SU-DHL-6 (cell line): Measurements from ENCODE around the gene ANKS6.

Experiments
- EZH2phosphoT487 ChIP-seq: fragments of 200-600 bp; sonication (generic), shearing (Covaris generic); conservative IDR thresholded peaks from 2 replicates; pipeline ENCODE4 v1.6.1; 2018; ENCODE audit warnings: mild to moderate bottlenecking, antibody characterized with exemption, low read length, moderate library complexity, mixed read lengths
- TF ChIP-seq, protein P1 (sequence below): fragments of 200-600 bp; sonication (generic); IDR thresholded peaks from one replicate; pipeline ENCODE4 v1.5.1; 2017; ENCODE audit warnings: antibody characterized with exemption, mild to moderate bottlenecking, low read length, moderate library complexity; ENCODE audit not compliant: insufficient read depth, poor library complexity, severe bottlenecking

GRCh38 chr9:98838868-98839565 lies 42.7 kb upstream of the ANKS6 start:
- TF ChIP-seq, protein P1, sequence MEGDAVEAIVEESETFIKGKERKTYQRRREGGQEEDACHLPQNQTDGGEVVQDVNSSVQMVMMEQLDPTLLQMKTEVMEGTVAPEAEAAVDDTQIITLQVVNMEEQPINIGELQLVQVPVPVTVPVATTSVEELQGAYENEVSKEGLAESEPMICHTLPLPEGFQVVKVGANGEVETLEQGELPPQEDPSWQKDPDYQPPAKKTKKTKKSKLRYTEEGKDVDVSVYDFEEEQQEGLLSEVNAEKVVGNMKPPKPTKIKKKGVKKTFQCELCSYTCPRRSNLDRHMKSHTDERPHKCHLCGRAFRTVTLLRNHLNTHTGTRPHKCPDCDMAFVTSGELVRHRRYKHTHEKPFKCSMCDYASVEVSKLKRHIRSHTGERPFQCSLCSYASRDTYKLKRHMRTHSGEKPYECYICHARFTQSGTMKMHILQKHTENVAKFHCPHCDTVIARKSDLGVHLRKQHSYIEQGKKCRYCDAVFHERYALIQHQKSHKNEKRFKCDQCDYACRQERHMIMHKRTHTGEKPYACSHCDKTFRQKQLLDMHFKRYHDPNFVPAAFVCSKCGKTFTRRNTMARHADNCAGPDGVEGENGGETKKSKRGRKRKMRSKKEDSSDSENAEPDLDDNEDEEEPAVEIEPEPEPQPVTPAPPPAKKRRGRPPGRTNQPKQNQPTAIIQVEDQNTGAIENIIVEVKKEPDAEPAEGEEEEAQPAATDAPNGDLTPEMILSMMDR: no peak
- no peak for TF ChIP-seq EZH2phosphoT487
